ENCODE data around the gene COMMD9. TPM values are rescaled to one million over a fixed set of nuclear protein-coding genes. Genes with fewer than 3 reads are reported as not detected.

Gene COMMD9
- total RNA-seq, 1 donor from 2014 or later = 66.1 TPM

DNA sequence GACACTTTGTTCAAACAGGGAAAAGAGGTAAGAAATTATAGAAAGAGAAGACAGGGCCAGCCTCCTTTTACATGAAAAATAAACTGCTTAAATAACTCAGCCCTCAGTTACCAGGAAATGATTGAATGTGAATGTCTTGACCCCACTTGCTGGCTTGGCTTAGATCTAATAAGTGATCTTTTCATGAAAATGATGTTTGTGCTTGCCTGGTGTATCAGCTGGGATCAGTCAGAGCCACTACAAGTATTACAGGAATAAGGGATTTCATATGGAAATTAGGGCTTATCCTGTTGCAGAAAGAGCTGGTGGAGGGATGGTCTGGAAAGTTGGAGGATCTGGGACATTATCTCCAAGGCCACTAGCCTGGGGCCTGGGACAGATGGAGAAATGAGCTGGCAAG lies 51.8 kb downstream of the COMMD9 start:
- TF ChIP-seq, protein P1, sequence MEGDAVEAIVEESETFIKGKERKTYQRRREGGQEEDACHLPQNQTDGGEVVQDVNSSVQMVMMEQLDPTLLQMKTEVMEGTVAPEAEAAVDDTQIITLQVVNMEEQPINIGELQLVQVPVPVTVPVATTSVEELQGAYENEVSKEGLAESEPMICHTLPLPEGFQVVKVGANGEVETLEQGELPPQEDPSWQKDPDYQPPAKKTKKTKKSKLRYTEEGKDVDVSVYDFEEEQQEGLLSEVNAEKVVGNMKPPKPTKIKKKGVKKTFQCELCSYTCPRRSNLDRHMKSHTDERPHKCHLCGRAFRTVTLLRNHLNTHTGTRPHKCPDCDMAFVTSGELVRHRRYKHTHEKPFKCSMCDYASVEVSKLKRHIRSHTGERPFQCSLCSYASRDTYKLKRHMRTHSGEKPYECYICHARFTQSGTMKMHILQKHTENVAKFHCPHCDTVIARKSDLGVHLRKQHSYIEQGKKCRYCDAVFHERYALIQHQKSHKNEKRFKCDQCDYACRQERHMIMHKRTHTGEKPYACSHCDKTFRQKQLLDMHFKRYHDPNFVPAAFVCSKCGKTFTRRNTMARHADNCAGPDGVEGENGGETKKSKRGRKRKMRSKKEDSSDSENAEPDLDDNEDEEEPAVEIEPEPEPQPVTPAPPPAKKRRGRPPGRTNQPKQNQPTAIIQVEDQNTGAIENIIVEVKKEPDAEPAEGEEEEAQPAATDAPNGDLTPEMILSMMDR (IDR thresholded peaks at IDR 0.05; ENCODE audit: unreplicated experiment) = no peak
- no peak overlapping the region for H3K27ac Mint-ChIP-seq (ENCODE audit: unreplicated experiment)
- H3K4me3 Mint-ChIP-seq (ENCODE audit: unreplicated experiment) = no peak overlapping the region
- DNase-seq (ENCODE audit: low spot score) = no peak
- H3K9me3 Mint-ChIP-seq (ENCODE audit: unreplicated experiment) = no peaks in the 10 kb centered on the region
- peaks cover 1% of the 10 kb centered on the region for H3K27me3 Mint-ChIP-seq (ENCODE audit: unreplicated experiment)
- H3K36me3 Mint-ChIP-seq (ENCODE audit: low read depth, unreplicated experiment) = no peaks in the 10 kb centered on the region
- H3K4me1 Mint-ChIP-seq (ENCODE audit: unreplicated experiment) = no peaks in the 10 kb centered on the region

DNA sequence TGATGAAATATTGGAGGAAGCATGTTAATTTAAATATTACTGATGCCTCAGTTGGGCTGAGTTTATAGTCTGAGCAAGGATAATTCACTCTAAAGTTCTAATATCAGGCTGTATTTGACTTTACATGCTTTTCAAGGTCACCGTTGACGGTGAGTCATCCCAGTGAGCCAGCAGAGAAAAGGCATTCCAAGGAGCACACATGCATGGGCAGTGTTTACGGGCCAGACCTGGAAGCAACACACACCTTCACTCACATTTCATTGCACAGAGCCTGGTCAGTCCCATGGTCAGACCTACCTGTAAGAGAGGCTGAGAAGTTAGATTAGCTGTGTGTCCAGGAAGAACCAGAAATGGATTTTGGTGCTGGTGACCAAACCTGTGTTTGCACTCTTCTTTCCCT lies 53.5 kb downstream of the COMMD9 start:
- TF ChIP-seq, protein P1 (IDR thresholded peaks at IDR 0.05; ENCODE audit: unreplicated experiment) = no peak
- DNase-seq (ENCODE audit: low spot score) = no peak
- Mint-ChIP-seq H3K4me3 (ENCODE audit: unreplicated experiment) (no peak overlapping the region), H3K27me3 (ENCODE audit: unreplicated experiment) (peaks cover 1% of the 10 kb centered on the region), H3K36me3 (ENCODE audit: low read depth, unreplicated experiment) (peaks cover 1% of the 10 kb centered on the region), H3K4me1 (ENCODE audit: unreplicated experiment) (no peaks in the 10 kb centered on the region), H3K9me3 (ENCODE audit: unreplicated experiment) (no peaks in the 10 kb centered on the region), H3K27ac (ENCODE audit: unreplicated experiment) (no peak overlapping the region)

DNA sequence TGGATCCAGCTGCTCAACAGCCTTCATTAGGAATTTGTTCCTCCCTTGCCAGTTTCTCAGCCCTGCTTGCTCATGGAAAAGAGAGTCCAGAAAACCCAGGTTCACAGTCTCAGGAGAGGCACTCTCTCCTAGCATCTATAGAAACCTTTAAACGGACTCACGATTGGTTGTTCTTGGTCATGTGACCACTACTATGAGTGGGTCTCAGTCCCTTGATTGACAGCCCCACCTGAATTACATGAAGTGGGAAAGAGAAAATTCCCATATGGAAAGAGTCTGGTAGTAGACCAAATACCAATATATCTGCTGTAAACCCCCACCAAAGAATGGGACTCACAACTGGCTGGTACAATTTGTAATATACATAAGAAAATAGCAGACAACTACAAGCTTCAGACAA lies 54.4 kb downstream of the COMMD9 start:
- DNase-seq (ENCODE audit: low spot score) = no peak
- TF ChIP-seq, protein P1 (IDR thresholded peaks at IDR 0.05; ENCODE audit: unreplicated experiment) = no peak
- no peak overlapping the region for H3K27ac Mint-ChIP-seq (ENCODE audit: unreplicated experiment)
- peaks cover 8% of the 10 kb centered on the region for H3K36me3 Mint-ChIP-seq (ENCODE audit: low read depth, unreplicated experiment)
- H3K4me1 Mint-ChIP-seq (ENCODE audit: unreplicated experiment) = no peaks in the 10 kb centered on the region
- peaks cover 1% of the 10 kb centered on the region for H3K27me3 Mint-ChIP-seq (ENCODE audit: unreplicated experiment)
- no peak overlapping the region for H3K4me3 Mint-ChIP-seq (ENCODE audit: unreplicated experiment)
- H3K9me3 Mint-ChIP-seq (ENCODE audit: unreplicated experiment) = no peaks in the 10 kb centered on the region

DNA sequence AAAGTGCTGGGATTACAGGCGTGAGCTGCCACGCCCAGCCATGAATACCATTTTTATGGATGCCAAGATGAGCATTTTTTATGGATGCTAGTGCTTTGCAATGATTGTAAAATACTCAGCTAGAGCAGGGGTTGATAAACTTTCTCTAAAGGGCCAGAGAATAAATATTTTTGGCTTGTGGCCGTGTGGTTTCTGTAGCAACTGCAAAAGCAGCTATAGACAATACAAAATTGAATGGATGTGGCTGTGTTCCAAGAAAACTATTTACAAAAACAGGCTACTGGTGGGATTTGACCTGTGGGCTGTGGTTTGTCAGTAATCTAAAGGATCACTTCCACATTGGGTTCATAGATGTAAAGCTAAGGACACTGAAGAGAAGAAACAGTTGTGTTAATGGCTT lies 56.0 kb downstream of the COMMD9 start:
- Mint-ChIP-seq H3K36me3 (ENCODE audit: low read depth, unreplicated experiment) (peaks cover 8% of the 10 kb centered on the region), H3K27me3 (ENCODE audit: unreplicated experiment) (peaks cover 1% of the 10 kb centered on the region), H3K4me1 (ENCODE audit: unreplicated experiment) (no peaks in the 10 kb centered on the region), H3K9me3 (ENCODE audit: unreplicated experiment) (no peaks in the 10 kb centered on the region), H3K27ac (ENCODE audit: unreplicated experiment) (no peak overlapping the region), H3K4me3 (ENCODE audit: unreplicated experiment) (no peak overlapping the region)
- no peak for DNase-seq (ENCODE audit: low spot score)
- TF ChIP-seq, protein P1 (IDR thresholded peaks at IDR 0.05; ENCODE audit: unreplicated experiment) = no peak

DNA sequence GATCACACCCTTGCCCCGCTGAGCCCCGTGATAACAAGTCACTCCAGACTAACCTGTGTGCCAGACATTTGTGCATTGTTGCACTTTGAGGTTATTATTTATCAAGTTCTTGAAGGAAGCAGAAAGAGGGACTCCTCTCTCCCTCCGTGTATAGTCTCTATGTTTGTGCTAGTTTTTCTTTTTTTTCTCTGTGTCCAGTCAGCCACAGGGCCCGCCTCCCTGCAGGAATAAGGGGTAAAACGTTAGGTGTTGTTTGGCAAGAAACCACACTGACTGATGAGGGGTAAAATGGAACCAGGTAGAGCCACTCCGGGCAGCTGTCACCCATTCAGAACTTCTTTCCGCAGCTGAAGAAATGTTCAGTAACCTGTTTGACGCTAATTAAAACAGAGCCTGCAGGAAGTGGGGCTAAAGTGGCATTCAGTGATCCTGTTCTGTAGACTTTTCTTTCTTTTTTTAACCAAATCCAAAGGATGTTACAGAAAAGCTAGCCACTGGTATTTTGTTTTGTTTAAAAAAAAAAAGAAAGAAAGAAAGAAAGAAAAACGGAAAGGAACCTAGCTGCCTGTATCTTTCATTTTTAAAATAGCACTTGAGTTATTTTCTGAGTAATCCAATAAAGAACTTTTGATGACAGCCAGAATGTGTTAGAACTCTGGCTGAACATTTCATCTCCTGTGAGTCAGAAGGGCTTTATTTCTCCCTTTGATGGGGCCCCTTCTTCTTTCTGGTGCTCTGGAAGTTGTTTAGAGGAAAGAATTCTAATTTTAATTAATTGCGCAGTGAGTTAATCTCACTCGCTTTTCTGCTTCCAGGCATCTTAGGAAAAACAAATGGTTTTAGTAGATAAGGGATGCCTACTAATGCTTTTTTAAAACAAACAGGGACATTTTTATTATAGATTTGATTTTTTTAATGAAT lies 58.2 kb downstream of the COMMD9 start:
- Mint-ChIP-seq H3K36me3 (ENCODE audit: low read depth, unreplicated experiment) (peaks cover 8% of the 10 kb centered on the region), H3K9me3 (ENCODE audit: unreplicated experiment) (no peaks in the 10 kb centered on the region), H3K27ac (ENCODE audit: unreplicated experiment) (no peak overlapping the region), H3K4me3 (ENCODE audit: unreplicated experiment) (no peak overlapping the region), H3K27me3 (ENCODE audit: unreplicated experiment) (peaks cover 1% of the 10 kb centered on the region), H3K4me1 (ENCODE audit: unreplicated experiment) (no peaks in the 10 kb centered on the region)
- TF ChIP-seq, protein P1 (IDR thresholded peaks at IDR 0.05; ENCODE audit: unreplicated experiment) = no peak
- no peak for DNase-seq (ENCODE audit: low spot score)
